IPS-11a (cell line): ENCODE results near the gene NTN3.
"Not testable (repeated sequence)": the region's sequence is repeated elsewhere in the genome, so short reads cannot be mapped to it uniquely, and the experiment has no call there.

Source experiments
- H3K4me3 ChIP-seq: one replicate; pipeline ENCODE4 v1.5.1; 2013; ENCODE audit warnings: low read depth, low read length, control low read depth

Gene NTN3

GRCh38 chr16:2476741-2477140 is 5.6 kb downstream of the NTN3 start:
- H3K4me3 ChIP-seq, result no peak overlapping the region

GRCh38 chr16:2477327-2477726 is 6.2 kb downstream of the NTN3 start:
- no peak overlapping the region for H3K4me3 ChIP-seq

- H3K4me3 ChIP-seq, result no peak overlapping the region
Observed at GRCh38 chr16:2478279-2478678, 7.2 kb downstream of the NTN3 start.

GRCh38 chr16:2479996-2480395 is 8.9 kb downstream of the NTN3 start:
- H3K4me3 ChIP-seq, result not testable (repeated sequence)

GRCh38 chr16:2480948-2481347 is 9.9 kb downstream of the NTN3 start:
- no peak overlapping the region for H3K4me3 ChIP-seq

- H3K4me3 ChIP-seq, result no peak overlapping the region
Observed at GRCh38 chr16:2481676-2482075, 10.6 kb downstream of the NTN3 start.

GRCh38 chr16:2482249-2482648 is 11.2 kb downstream of the NTN3 start:
- H3K4me3 ChIP-seq, result no peak overlapping the region

GRCh38 chr16:2482708-2483534 is 11.8 kb downstream of the NTN3 start:
- H3K4me3 ChIP-seq, result no peak overlapping the region

- H3K4me3 ChIP-seq, result no peak overlapping the region
Observed at GRCh38 chr16:2483939-2484897, 13.1 kb downstream of the NTN3 start.

- no peak overlapping the region for H3K4me3 ChIP-seq
Observed at GRCh38 chr16:2484898-2485508, 13.9 kb downstream of the NTN3 start.

- H3K4me3 ChIP-seq, result no peak overlapping the region
Observed at GRCh38 chr16:2485811-2486507, 14.9 kb downstream of the NTN3 start.

- H3K4me3 ChIP-seq, result no peak overlapping the region
Observed at GRCh38 chr16:2486645-2487516, 15.8 kb downstream of the NTN3 start.

- no peak overlapping the region for H3K4me3 ChIP-seq
Observed at GRCh38 chr16:2487517-2487842, 16.4 kb downstream of the NTN3 start.

GRCh38 chr16:2487903-2488531 is 16.9 kb downstream of the NTN3 start:
- no peak overlapping the region for H3K4me3 ChIP-seq

GRCh38 chr16:2489581-2489980 is 18.5 kb downstream of the NTN3 start:
- no peak overlapping the region for H3K4me3 ChIP-seq

GRCh38 chr16:2490190-2491105 is 19.4 kb downstream of the NTN3 start:
- no peak overlapping the region for H3K4me3 ChIP-seq

- H3K4me3 ChIP-seq, result no peak overlapping the region
Observed at GRCh38 chr16:2492292-2492691, 21.2 kb downstream of the NTN3 start.

- H3K4me3 ChIP-seq, result no peak overlapping the region
Observed at GRCh38 chr16:2493605-2494004, 22.5 kb downstream of the NTN3 start.

- no peak overlapping the region for H3K4me3 ChIP-seq
Observed at GRCh38 chr16:2494616-2495015, 23.5 kb downstream of the NTN3 start.
